ENCODE measurements around the gene TLE4.

TLE4 gene

DNA sequence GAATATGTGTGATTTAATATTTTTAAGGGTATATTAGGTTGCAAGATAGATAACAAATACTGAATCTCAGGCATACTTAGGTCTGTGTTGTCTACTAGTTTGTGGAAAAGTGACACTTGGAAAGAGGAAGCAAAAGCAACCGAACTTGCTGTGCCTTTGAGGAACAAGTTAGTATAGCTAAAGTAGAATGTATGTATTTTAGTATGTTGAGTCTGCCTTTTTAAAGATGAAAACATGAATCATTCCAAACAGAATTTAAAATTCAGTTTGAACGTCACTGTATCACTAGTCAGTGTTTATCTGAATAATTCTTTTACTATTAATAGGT lies 12.9 kb downstream of the TLE4 start:
- no peak overlapping the region for H3K27ac ChIP-seq
- no peaks in the 10 kb centered on the region for H3K27me3 ChIP-seq (replicated peaks)
- no peaks in the 10 kb centered on the region for H3K36me3 ChIP-seq (replicated peaks)
- H3K4me3 ChIP-seq (ENCODE audit: low read depth, low read length): no peak overlapping the region
- DNase-seq: no peak
- TF ChIP-seq, protein P1, sequence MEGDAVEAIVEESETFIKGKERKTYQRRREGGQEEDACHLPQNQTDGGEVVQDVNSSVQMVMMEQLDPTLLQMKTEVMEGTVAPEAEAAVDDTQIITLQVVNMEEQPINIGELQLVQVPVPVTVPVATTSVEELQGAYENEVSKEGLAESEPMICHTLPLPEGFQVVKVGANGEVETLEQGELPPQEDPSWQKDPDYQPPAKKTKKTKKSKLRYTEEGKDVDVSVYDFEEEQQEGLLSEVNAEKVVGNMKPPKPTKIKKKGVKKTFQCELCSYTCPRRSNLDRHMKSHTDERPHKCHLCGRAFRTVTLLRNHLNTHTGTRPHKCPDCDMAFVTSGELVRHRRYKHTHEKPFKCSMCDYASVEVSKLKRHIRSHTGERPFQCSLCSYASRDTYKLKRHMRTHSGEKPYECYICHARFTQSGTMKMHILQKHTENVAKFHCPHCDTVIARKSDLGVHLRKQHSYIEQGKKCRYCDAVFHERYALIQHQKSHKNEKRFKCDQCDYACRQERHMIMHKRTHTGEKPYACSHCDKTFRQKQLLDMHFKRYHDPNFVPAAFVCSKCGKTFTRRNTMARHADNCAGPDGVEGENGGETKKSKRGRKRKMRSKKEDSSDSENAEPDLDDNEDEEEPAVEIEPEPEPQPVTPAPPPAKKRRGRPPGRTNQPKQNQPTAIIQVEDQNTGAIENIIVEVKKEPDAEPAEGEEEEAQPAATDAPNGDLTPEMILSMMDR (IDR thresholded peaks at IDR 0.05; ENCODE audit: low read depth, low read length, missing control alignments): no peak
- in situ Hi-C loops (cut with HindIII; ENCODE audit: low pct_ligation_motif_present, low sequenced_read_pairs): no loop called here

GRCh38 chr9:79588488-79589223 lies 16.9 kb downstream of the TLE4 start:
- Histone ChIP-seq H3K4me3 (ENCODE audit: low read depth, low read length) (no peak overlapping the region), H3K27me3 (replicated peaks) (no peaks in the 10 kb centered on the region), H3K36me3 (replicated peaks) (no peaks in the 10 kb centered on the region), H3K27ac (no peak overlapping the region)
- DNase-seq: no peak
- TF ChIP-seq, protein P1 (IDR thresholded peaks at IDR 0.05; ENCODE audit: low read depth, low read length, missing control alignments): no peak
- in situ Hi-C loops (cut with HindIII; ENCODE audit: low pct_ligation_motif_present, low sequenced_read_pairs): no loop called here

DNA sequence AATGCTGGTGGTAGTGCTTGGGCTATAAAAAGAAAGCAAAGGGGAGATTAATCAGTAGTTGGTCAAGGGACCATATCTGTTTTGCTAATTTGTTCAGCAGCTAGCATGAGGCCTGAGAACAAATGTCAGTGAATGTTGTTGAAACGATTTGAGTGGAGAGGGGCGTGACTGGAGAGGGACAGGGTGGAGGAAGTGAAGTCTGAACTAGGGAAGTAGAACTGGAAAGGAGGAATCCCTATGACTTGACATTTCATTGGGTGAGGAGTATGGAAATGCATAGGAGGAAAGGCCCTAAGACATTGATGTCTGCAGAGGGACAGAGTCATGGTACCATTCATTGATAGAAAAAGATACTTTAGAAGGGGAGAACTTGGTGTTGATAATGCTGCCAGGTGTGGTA lies 19.7 kb downstream of the TLE4 start:
- in situ Hi-C loops (cut with HindIII; ENCODE audit: low pct_ligation_motif_present, low sequenced_read_pairs): no loop called here
- TF ChIP-seq, protein P1 (IDR thresholded peaks at IDR 0.05; ENCODE audit: low read depth, low read length, missing control alignments): no peak
- DNase-seq: no peak
- no peaks in the 10 kb centered on the region for H3K27me3 ChIP-seq (replicated peaks)
- H3K27ac ChIP-seq: no peak overlapping the region
- H3K36me3 ChIP-seq (replicated peaks): no peaks in the 10 kb centered on the region
- no peak overlapping the region for H3K4me3 ChIP-seq (ENCODE audit: low read depth, low read length)

- H3K4me3 ChIP-seq (ENCODE audit: low read depth, low read length): no peak overlapping the region
- H3K27ac ChIP-seq: no peak overlapping the region
- H3K27me3 ChIP-seq (replicated peaks): no peaks in the 10 kb centered on the region
- in situ Hi-C loops (cut with HindIII; ENCODE audit: low pct_ligation_motif_present, low sequenced_read_pairs): no loop called here
- H3K36me3 ChIP-seq (replicated peaks): no peaks in the 10 kb centered on the region
- TF ChIP-seq, protein P1 (IDR thresholded peaks at IDR 0.05; ENCODE audit: low read depth, low read length, missing control alignments): no peak
- DNase-seq: no peak
Measured at GRCh38 chr9:79592726-79593493, 21.1 kb downstream of the TLE4 start.

- Histone ChIP-seq H3K36me3 (replicated peaks) (no peaks in the 10 kb centered on the region), H3K27ac (no peak overlapping the region), H3K4me3 (ENCODE audit: low read depth, low read length) (no peak overlapping the region), H3K27me3 (replicated peaks) (no peaks in the 10 kb centered on the region)
- DNase-seq: no peak
- TF ChIP-seq, protein P1 (IDR thresholded peaks at IDR 0.05; ENCODE audit: low read depth, low read length, missing control alignments): no peak
- in situ Hi-C loops (cut with HindIII; ENCODE audit: low pct_ligation_motif_present, low sequenced_read_pairs): no loop called here
Measured at GRCh38 chr9:79598562-79599345, 27.0 kb downstream of the TLE4 start.
